Kidney tubule cell (primary cell): Measurements from ENCODE around the gene RNU7-1.

ENCODE experiments used
- DNase-seq: peaks from one replicate; pipeline ENCODE4 v3.0.0-alpha.2; 2018; ENCODE audit warnings: low spot score

The RNU7-1 gene

GRCh38 chr12:6953442-6954315, 10.1 kb downstream of the RNU7-1 start:
- DNase-seq = no peak

- DNase-seq = no peak
Measured at GRCh38 chr12:6954316-6955107, 10.9 kb downstream of the RNU7-1 start.

GRCh38 chr12:6955108-6956020, 11.7 kb downstream of the RNU7-1 start:
- no peak for DNase-seq

- DNase-seq = no peak
Measured at GRCh38 chr12:6956021-6956727, 12.6 kb downstream of the RNU7-1 start.

- no peak for DNase-seq
Measured at GRCh38 chr12:6957151-6957701, 13.6 kb downstream of the RNU7-1 start.

- DNase-seq = no peak
Measured at GRCh38 chr12:6957741-6958608, 14.4 kb downstream of the RNU7-1 start.

- DNase-seq = no peak
Measured at GRCh38 chr12:6958609-6959057, 15.0 kb downstream of the RNU7-1 start.

- no peak for DNase-seq
Measured at GRCh38 chr12:6959058-6959804, 15.6 kb downstream of the RNU7-1 start.

GRCh38 chr12:6959805-6960592, 16.4 kb downstream of the RNU7-1 start:
- DNase-seq = no peak

GRCh38 chr12:6960593-6961277, 17.1 kb downstream of the RNU7-1 start:
- DNase-seq = no peak

- DNase-seq = no peak
Measured at GRCh38 chr12:6961278-6961694, 17.7 kb downstream of the RNU7-1 start.

GRCh38 chr12:6961695-6962284, 18.2 kb downstream of the RNU7-1 start:
- peak; percentile 59 for DNase-seq

- no peak for DNase-seq
Measured at GRCh38 chr12:6962285-6963015, 18.8 kb downstream of the RNU7-1 start.

GRCh38 chr12:6963016-6963731, 19.6 kb downstream of the RNU7-1 start:
- peak; percentile 59 for DNase-seq

GRCh38 chr12:6963791-6964413, 20.3 kb downstream of the RNU7-1 start:
- no peak for DNase-seq

GRCh38 chr12:6964605-6965025, 21.0 kb downstream of the RNU7-1 start:
- no peak for DNase-seq
